Measurements from ENCODE around the gene CKB. TPM values are rescaled to one million over a fixed set of nuclear protein-coding genes. Genes with fewer than 3 reads are reported as not detected.

Gene CKB
- 1,667 TPM for polyA plus RNA-seq (2012; ENCODE audit: insufficient read depth, insufficient read length, low read depth)

GRCh38 chr14:103522649-103523574 is at the start of gene CKB:
Gene CKB, minus strand, starts transcription at chr14:103522830. Its CDS starts 337 bp downstream, at chr14:103522493.
- H3K4me1 ChIP-seq: peaks cover 31% of the 10 kb centered on the region
- no peaks in the 10 kb centered on the region for H3K9me3 ChIP-seq
- H3K36me3 ChIP-seq: peaks cover 26% of the 10 kb centered on the region
- DNase-seq: peak; percentile 88
- H3K27me3 ChIP-seq: peaks cover 10% of the 10 kb centered on the region
- H3K4me3 ChIP-seq (ENCODE audit: low read depth, low read length): peak within 1 kb of the TSS; percentile 78
- no peak for TF ChIP-seq CTCF (IDR thresholded peaks at IDR 0.05; ENCODE audit: low read depth, low read length)

GRCh38 chr14:103569408-103569807 is 46.8 kb upstream of the CKB start:
- Histone ChIP-seq H3K9me3 (no peaks in the 10 kb centered on the region), H3K4me1 (no peaks in the 10 kb centered on the region), H3K4me3 (ENCODE audit: low read depth, low read length) (no peak overlapping the region), H3K36me3 (peaks cover 25% of the 10 kb centered on the region), H3K27me3 (no peaks in the 10 kb centered on the region)
- TF ChIP-seq CTCF (IDR thresholded peaks at IDR 0.05; ENCODE audit: low read depth, low read length): no peak
- DNase-seq: no peak

GRCh38 chr14:103568952-103569351 is 46.3 kb upstream of the CKB start:
- no peak for DNase-seq
- peaks cover 22% of the 10 kb centered on the region for H3K36me3 ChIP-seq
- TF ChIP-seq CTCF (IDR thresholded peaks at IDR 0.05; ENCODE audit: low read depth, low read length): no peak

GRCh38 chr14:103563844-103564505 is 41.3 kb upstream of the CKB start:
- TF ChIP-seq CTCF (IDR thresholded peaks at IDR 0.05; ENCODE audit: low read depth, low read length): no peak
- Histone ChIP-seq H3K4me3 (ENCODE audit: low read depth, low read length) (peak overlapping the region; percentile 77), H3K9me3 (no peaks in the 10 kb centered on the region), H3K36me3 (peaks cover 11% of the 10 kb centered on the region), H3K4me1 (no peaks in the 10 kb centered on the region), H3K27me3 (no peaks in the 10 kb centered on the region)
- DNase-seq: no peak

More at GRCh38 chr14:103568952-103569351, 46.3 kb upstream of the CKB start:
- Histone ChIP-seq H3K27me3 (no peaks in the 10 kb centered on the region), H3K4me1 (no peaks in the 10 kb centered on the region), H3K9me3 (no peaks in the 10 kb centered on the region), H3K4me3 (ENCODE audit: low read depth, low read length) (no peak overlapping the region)

GRCh38 chr14:103563226-103563620 is 40.6 kb upstream of the CKB start:
- H3K36me3 ChIP-seq: peaks cover 11% of the 10 kb centered on the region
- no peaks in the 10 kb centered on the region for H3K27me3 ChIP-seq
- no peak for DNase-seq
- no peak for TF ChIP-seq CTCF (IDR thresholded peaks at IDR 0.05; ENCODE audit: low read depth, low read length)
- H3K4me1 ChIP-seq: no peaks in the 10 kb centered on the region
- peak overlapping the region; percentile 77 for H3K4me3 ChIP-seq (ENCODE audit: low read depth, low read length)
- H3K9me3 ChIP-seq: no peaks in the 10 kb centered on the region
